Neural cell (in vitro differentiated cells): Measurements from ENCODE around the gene SLC5A9. TPM values are rescaled to one million over a fixed set of nuclear protein-coding genes. Genes with fewer than 3 reads are reported as not detected.

Experiments
- H2AFZ ChIP-seq: fragments of 200-600, 300-800 bp; sonication (generic), shearing (Covaris generic); 2 replicates; pipeline ENCODE4 v1.6.0; 2014; ENCODE audit warnings: low read depth, mild to moderate bottlenecking, antibody characterized with exemption, low read length, moderate library complexity
- H3F3A ChIP-seq: fragments of 200-600 bp; shearing (Covaris generic); 2 replicates; pipeline ENCODE4 v1.6.1; 2016; ENCODE audit warnings: mild to moderate bottlenecking, moderate library complexity, mixed read lengths, antibody characterized with exemption, low read length; ENCODE audit not compliant: insufficient read depth, poor library complexity, severe bottlenecking
- H3K27ac ChIP-seq: fragments of 200-600, 300-800 bp; sonication (generic), shearing (Covaris generic); 2 replicates; pipeline ENCODE4 v1.5.1; 2014; ENCODE audit warnings: mild to moderate bottlenecking, low read length, moderate library complexity
- H3K27me3 ChIP-seq: fragments of 300-800, 200-600 bp; sonication (generic), shearing (Covaris generic); 2 replicates; pipeline ENCODE4 v1.6.0; 2014; ENCODE audit warnings: mild to moderate bottlenecking, low read depth, low read length, moderate library complexity; ENCODE audit not compliant: insufficient read depth
- H3K36me3 ChIP-seq: fragments of 300-800, 200-600 bp; sonication (generic), shearing (Covaris generic); 2 replicates; pipeline ENCODE4 v1.5.1; 2014; ENCODE audit warnings: mild to moderate bottlenecking, antibody characterized with exemption, low read length, moderate library complexity; ENCODE audit not compliant: insufficient read depth
- H3K4me2 ChIP-seq: fragments of 300-800, 200-600 bp; sonication (generic), shearing (Covaris generic); 2 replicates; pipeline ENCODE4 v1.6.0; 2014; ENCODE audit warnings: mild to moderate bottlenecking, low read length
- H3K4me3 ChIP-seq: fragments of 300-800, 200-600 bp; sonication (generic), shearing (Covaris generic); 2 replicates; pipeline ENCODE4 v1.5.1; 2014; ENCODE audit warnings: mild to moderate bottlenecking, low read length, moderate library complexity
- H3K79me2 ChIP-seq: fragments of 200-600 bp; shearing (Covaris generic); replicated peaks from 2 replicates; pipeline ENCODE4 v1.6.0; 2014; ENCODE audit warnings: mild to moderate bottlenecking, low read length, moderate library complexity; ENCODE audit not compliant: insufficient read depth
- H3K9ac ChIP-seq: fragments of 300-800, 200-600 bp; sonication (generic), shearing (Covaris generic); 2 replicates; pipeline ENCODE4 v1.6.1; 2016; ENCODE audit warnings: mild to moderate bottlenecking, low read length, mixed read lengths
- H3K9me2 ChIP-seq: fragments of 200-600 bp; shearing (Covaris generic); 2 replicates; pipeline ENCODE4 v1.6.1; 2016; ENCODE audit warnings: mild to moderate bottlenecking, low read length, mixed read lengths; ENCODE audit not compliant: insufficient read depth
- H3K9me3 ChIP-seq: fragments of 200-600, 300-800 bp; sonication (generic), shearing (Covaris generic); 2 replicates; pipeline ENCODE4 v1.6.1; 2016; ENCODE audit warnings: mild to moderate bottlenecking, mixed run types, low read length, moderate library complexity, mixed read lengths
- H4K20me1 ChIP-seq: fragments of 200-600 bp; shearing (Covaris generic); 2 replicates; pipeline ENCODE4 v1.6.1; 2016; ENCODE audit warnings: mild to moderate bottlenecking, mixed run types; ENCODE audit not compliant: insufficient read depth
- EP300 ChIP-seq: fragments of 450-650 bp; conservative IDR thresholded peaks from 2 replicates; pipeline ENCODE4 v1.6.1; 2014; ENCODE audit warnings: antibody characterized with exemption, mild to moderate bottlenecking, moderate library complexity; ENCODE audit not compliant: poor library complexity, severe bottlenecking
- MXI1 ChIP-seq: fragments of 450-650 bp; conservative IDR thresholded peaks from 2 replicates; pipeline ENCODE4 v1.6.1; 2014; ENCODE audit warnings: antibody characterized with exemption, mild to moderate bottlenecking; ENCODE audit not compliant: poor library complexity, severe bottlenecking
- POLR2AphosphoS5 ChIP-seq: IDR thresholded peaks from 2 replicates; pipeline ENCODE4 v1.6.1; 2012
- RAD21 ChIP-seq: fragments of 450-650 bp; conservative IDR thresholded peaks from 2 replicates; pipeline ENCODE4 v1.6.1; 2014; ENCODE audit warnings: antibody characterized with exemption, mild to moderate bottlenecking, moderate library complexity
- REST ChIP-seq: IDR thresholded peaks from 2 replicates; pipeline ENCODE4 v1.6.1; 2012; ENCODE audit warnings: borderline replicate concordance
- SMC3 ChIP-seq: fragments of 450-650 bp; conservative IDR thresholded peaks from 2 replicates; pipeline ENCODE4 v1.6.1; 2014; ENCODE audit warnings: antibody characterized with exemption, mild to moderate bottlenecking, moderate library complexity; ENCODE audit not compliant: poor library complexity
- TAF1 ChIP-seq: IDR thresholded peaks from 2 replicates; pipeline ENCODE4 v1.6.1; 2012; ENCODE audit warnings: low read depth
- polyA plus RNA-seq: library from polyadenylated mRNA; depleted of rRNA; stranded (reverse); fragments of >200 nt; gene quantifications from 2 replicates; pipeline ENCODE4 v1.2.3, GENCODE V29; 2014

The SLC5A9 gene
- polyA plus RNA-seq, 1 donor from 2014 or later, result not detected

- H3K27ac ChIP-seq, result no peak overlapping the region
- H4K20me1 ChIP-seq, result no peaks in the 10 kb centered on the region
- TF ChIP-seq REST (no peak), SMC3 (no peak)
- no peak overlapping the region for H2AFZ ChIP-seq
- H3K4me3 ChIP-seq, result no peak overlapping the region
- H3K4me2 ChIP-seq, result no peak overlapping the region
- H3K9ac ChIP-seq, result no peak overlapping the region
- no peaks in the 10 kb centered on the region for H3K27me3 ChIP-seq
- H3F3A ChIP-seq, result no peaks in the 10 kb centered on the region
- H3K79me2 ChIP-seq, result no peaks in the 10 kb centered on the region
- H3K9me2 ChIP-seq, result no peaks in the 10 kb centered on the region
- peaks cover 8% of the 10 kb centered on the region for H3K9me3 ChIP-seq
- H3K36me3 ChIP-seq, result no peaks in the 10 kb centered on the region
These were observed 36.1 kb upstream of the SLC5A9 start for GRCh38 chr1:48186306-48186839.

- no peaks in the 10 kb centered on the region for H4K20me1 ChIP-seq
- H3K36me3 ChIP-seq, result no peaks in the 10 kb centered on the region
- H3K4me3 ChIP-seq, result no peak overlapping the region
- H3K9me3 ChIP-seq, result peaks cover 8% of the 10 kb centered on the region
- no peak for TF ChIP-seq MXI1
- no peak for TF ChIP-seq TAF1
- no peak for TF ChIP-seq EP300
- TF ChIP-seq RAD21, result no peak
- TF ChIP-seq SMC3, result no peak
- TF ChIP-seq POLR2AphosphoS5, result no peak
- no peak for TF ChIP-seq REST
- H3K4me2 ChIP-seq, result no peak overlapping the region
- no peaks in the 10 kb centered on the region for H3K27me3 ChIP-seq
- no peak overlapping the region for H3K27ac ChIP-seq
- no peaks in the 10 kb centered on the region for H3K9me2 ChIP-seq
- no peaks in the 10 kb centered on the region for H3K79me2 ChIP-seq
- H3K9ac ChIP-seq, result no peak overlapping the region
- H2AFZ ChIP-seq, result no peak overlapping the region
- H3F3A ChIP-seq, result no peaks in the 10 kb centered on the region
These were observed 34.5 kb upstream of the SLC5A9 start for GRCh38 chr1:48187969-48188563.
